ENCODE measurements around the gene TEX2.

GRCh38 chr17:64183815-64184214 is 79.2 kb downstream of the TEX2 start:
- TF ChIP-seq CTCF (conservative IDR thresholded peaks at IDR 0.05 in 1 of 2, IDR thresholded peaks at IDR 0.05 in 1 of 2; ENCODE audit: extremely low read depth in 1 of 2, insufficient read depth in 1 of 2, low read depth in 1 of 2, low read length in 2 of 2) (no peak), EZH2 (IDR thresholded peaks at IDR 0.05; ENCODE audit: borderline replicate concordance, low read length) (no peak)

All from mammary epithelial cell (primary cell).